OCI-LY7 (cell line): ENCODE results near the gene IGF1R. TPM values are rescaled to one million over a fixed set of nuclear protein-coding genes. Genes with fewer than 3 reads are reported as not detected.

Experiments
- BruUV-seq: library from RNA; stranded (reverse); fragments of 400-500 nt; replicated peaks from 2 replicates; lab custom pipeline; 2021; lab: Mats Ljungman, UMichigan
- CTCF ChIA-PET: fragments of 300-600 bp; sonication (Branson Sonifier 250); formaldehyde crosslinking; loops from one replicate; lab custom pipeline; 2022; ENCODE audit warnings: antibody characterized with exemption; ENCODE audit not compliant: unreplicated experiment; lab: Charles Lee
- POLR2A ChIA-PET: fragments of 300-600 bp; sonication (Branson Sonifier 250); formaldehyde crosslinking; loops from one replicate; lab custom pipeline; 2022; ENCODE audit warnings: antibody characterized with exemption; lab: Charles Lee
- DNase-seq: peaks from one replicate; pipeline ENCODE4 v3.0.0-alpha.2; 2015; ENCODE audit warnings: low spot score
- H2AFZ ChIP-seq: fragments of 200-600 bp; sonication (generic), shearing (Covaris generic); 2 replicates; pipeline ENCODE4 v1.6.1; 2014; ENCODE audit warnings: mild to moderate bottlenecking, antibody characterized with exemption, low read length, moderate library complexity
- H3K27ac ChIP-seq: fragments of 200-600 bp; sonication (generic); 2 replicates; pipeline ENCODE4 v1.5.1; 2014; ENCODE audit warnings: mixed run types, low read depth, mild to moderate bottlenecking, moderate library complexity, low read length, inconsistent platforms; ENCODE audit not compliant: poor library complexity, severe bottlenecking
- H3K36me3 ChIP-seq: fragments of 200-600 bp; sonication (generic); 2 replicates; pipeline ENCODE4 v1.6.1; 2014; ENCODE audit warnings: mild to moderate bottlenecking, antibody characterized with exemption, low read length, moderate library complexity, mixed read lengths; ENCODE audit not compliant: insufficient read depth
- H3K4me1 ChIP-seq: fragments of 200-600 bp; sonication (generic); 2 replicates; pipeline ENCODE4 v1.5.1; 2014; ENCODE audit warnings: mild to moderate bottlenecking, low read length; ENCODE audit not compliant: insufficient read depth, poor library complexity, severe bottlenecking
- H3K4me2 ChIP-seq: fragments of 200-600 bp; sonication (generic); 2 replicates; pipeline ENCODE4 v1.6.1; 2014; ENCODE audit warnings: mild to moderate bottlenecking, low read length
- H3K4me3 ChIP-seq: fragments of 200-600 bp; sonication (generic); 2 replicates; pipeline ENCODE4 v1.5.1; 2014; ENCODE audit warnings: mild to moderate bottlenecking, low read depth, low read length; ENCODE audit not compliant: poor library complexity, severe bottlenecking
- H3K79me2 ChIP-seq: fragments of 200-600 bp; sonication (generic); 2 replicates; pipeline ENCODE4 v1.6.1; 2016; ENCODE audit warnings: low read depth, mild to moderate bottlenecking, low read length, moderate library complexity, mixed read lengths; ENCODE audit not compliant: insufficient read depth
- H3K9me2 ChIP-seq: fragments of 200-600 bp; sonication (generic); 2 replicates; pipeline ENCODE4 v1.6.1; 2016; ENCODE audit warnings: mild to moderate bottlenecking, low read length, mixed read lengths; ENCODE audit not compliant: insufficient read depth
- H3K9me3 ChIP-seq: fragments of 200-600 bp; sonication (generic); 2 replicates; pipeline ENCODE4 v1.6.1; 2014; ENCODE audit warnings: mild to moderate bottlenecking, mixed run types, low read length, mixed read lengths
- H4K20me1 ChIP-seq: fragments of 200-600 bp; sonication (generic); 2 replicates; pipeline ENCODE4 v1.6.1; 2014; ENCODE audit warnings: mild to moderate bottlenecking, antibody characterized with exemption, low read length, moderate library complexity, mixed read lengths; ENCODE audit not compliant: insufficient read depth
- CTCF ChIP-seq: fragments of 200-600 bp; sonication (generic); conservative IDR thresholded peaks from 2 replicates; pipeline ENCODE4 v1.5.1; 2014; ENCODE audit warnings: mild to moderate bottlenecking, antibody characterized with exemption, low read length, moderate library complexity, mixed read lengths
- EZH2phosphoT487 ChIP-seq: fragments of 200-600 bp; sonication (generic); IDR thresholded peaks from 2 replicates; pipeline ENCODE4 v1.6.1; 2018; ENCODE audit warnings: low read depth, borderline replicate concordance, mild to moderate bottlenecking, mixed run types, antibody characterized with exemption, low read length, moderate library complexity, mixed read lengths
- intact Hi-C: fragments of 100-400 bp; cut with micrococcal nuclease; formaldehyde crosslinking; loops from one replicate; pipeline ENCODE4 v1.10.0; 2022; ENCODE audit not compliant: unreplicated experiment
- total RNA-seq, 2 experiments: library from RNA; depleted of rRNA in 1 of 2; stranded (reverse); fragments of >200 nt in 1 of 2; shearing (Covaris generic) in 1 of 2; gene quantifications; 2 replicates each; pipeline ENCODE4 v1.2.3, GENCODE V29; 2014 to 2022

IGF1R gene
- total RNA-seq, 2 experiments from 2014 or later = 26.5 to 29.1 TPM

DNA sequence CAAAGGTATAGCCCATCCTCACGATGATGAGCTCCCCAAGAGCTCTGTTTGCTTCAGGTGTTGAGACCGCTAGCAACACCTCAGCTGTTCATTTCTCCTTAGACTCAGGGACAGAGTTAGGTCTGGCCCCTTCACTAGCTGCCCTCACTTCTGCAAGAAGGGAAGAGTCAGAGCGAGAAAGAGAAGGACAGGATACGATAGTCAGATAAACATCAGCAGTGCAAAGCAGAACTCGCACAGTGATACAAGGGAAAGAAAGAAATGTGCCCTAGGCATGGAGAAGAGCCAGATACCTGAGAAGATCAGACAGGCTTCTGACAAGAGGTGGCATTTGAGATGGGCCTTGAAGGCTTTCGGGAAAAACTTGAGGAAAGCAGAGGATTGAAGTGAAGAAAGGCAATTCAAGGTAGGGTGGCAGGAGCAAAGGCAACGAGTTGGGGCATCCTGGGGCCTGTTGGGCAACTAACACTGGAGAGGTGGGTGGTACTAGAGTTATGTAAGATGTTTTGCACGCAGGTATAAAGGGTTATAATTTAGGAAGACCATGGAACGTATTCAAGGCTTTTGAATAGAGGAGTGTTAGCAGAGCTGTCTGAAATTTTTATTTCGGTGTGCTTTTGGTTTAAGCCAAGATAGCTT lies 253.2 kb downstream of the IGF1R start:
- intact Hi-C loops = no loop called here
- ChIA-PET POLR2A (no interaction called here), CTCF (no interaction called here)
- no peaks in the 10 kb centered on the region for H3K4me1 ChIP-seq
- no peak overlapping the region for H3K4me3 ChIP-seq
- no peak overlapping the region for H3K27ac ChIP-seq
- no peaks in the 10 kb centered on the region for H4K20me1 ChIP-seq
- H2AFZ ChIP-seq = no peak overlapping the region
- no peaks in the 10 kb centered on the region for H3K79me2 ChIP-seq
- DNase-seq = no peak
- H3K4me2 ChIP-seq = no peak overlapping the region
- no peaks in the 10 kb centered on the region for H3K9me2 ChIP-seq
- BruUV-seq = no TSS peak
- no peaks in the 10 kb centered on the region; the same call in 1 of the 2 replicates for H3K36me3 ChIP-seq
- no peaks in the 10 kb centered on the region for H3K9me3 ChIP-seq
- no peak for TF ChIP-seq CTCF
- TF ChIP-seq EZH2phosphoT487 = no peak

GRCh38 chr15:98902931-98903330 lies 254.6 kb downstream of the IGF1R start:
- no peak for TF ChIP-seq CTCF
- no peak for TF ChIP-seq EZH2phosphoT487
- no peak for DNase-seq
- H4K20me1 ChIP-seq = no peaks in the 10 kb centered on the region
- H2AFZ ChIP-seq = no peak overlapping the region
- H3K36me3 ChIP-seq = no peaks in the 10 kb centered on the region
- no peaks in the 10 kb centered on the region for H3K9me3 ChIP-seq
- intact Hi-C loops = no loop called here
- H3K9me2 ChIP-seq = no peaks in the 10 kb centered on the region
- H3K4me3 ChIP-seq = no peak overlapping the region
- H3K4me2 ChIP-seq = no peak overlapping the region
- POLR2A ChIA-PET = interaction anchor here (0.5 to 1.0 kb wide), 2 partner anchors 11 to 591 kb away, joined by 3 to 4 read pairs; no protein-coding TSS in a partner anchor
- no peaks in the 10 kb centered on the region for H3K4me1 ChIP-seq
- CTCF ChIA-PET = no interaction called here
- H3K27ac ChIP-seq = no peak overlapping the region
- no peaks in the 10 kb centered on the region for H3K79me2 ChIP-seq
- no TSS peak for BruUV-seq

DNA sequence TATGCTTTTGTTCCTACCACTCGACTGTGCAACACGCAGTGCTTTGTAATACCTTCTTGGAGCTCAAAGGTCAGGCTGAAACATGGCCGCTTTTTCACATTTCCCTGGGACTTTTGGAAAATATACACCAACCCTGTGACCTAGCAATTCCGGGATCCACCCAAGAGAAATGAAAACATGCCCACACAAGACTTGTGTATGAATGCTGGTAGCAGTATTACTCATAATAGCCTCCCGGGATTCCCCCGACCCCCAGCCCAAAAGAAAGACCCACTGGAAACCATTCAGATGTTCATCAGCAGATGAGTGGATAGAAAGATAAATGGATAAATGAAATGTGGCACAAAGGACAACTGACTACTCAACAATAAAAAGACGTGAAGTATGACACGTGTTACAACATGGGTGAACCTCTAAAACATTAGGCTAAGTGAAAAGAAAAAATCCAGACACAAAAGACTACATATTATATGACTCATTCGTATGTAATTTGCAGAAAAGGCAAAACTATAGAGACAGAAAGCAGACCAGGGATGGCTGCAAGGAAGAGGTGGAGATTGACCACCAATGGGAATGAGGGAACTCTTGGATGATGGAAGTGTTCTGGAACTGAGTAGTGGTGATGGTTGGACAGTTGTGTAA lies 255.2 kb downstream of the IGF1R start:
- POLR2A ChIA-PET = interaction anchor here (0.5 to 1.0 kb wide), 2 partner anchors 11 to 592 kb away, joined by 3 to 4 read pairs; no protein-coding TSS in a partner anchor
- TF ChIP-seq EZH2phosphoT487 (no peak), CTCF (no peak)
- Histone ChIP-seq H3K4me2 (no peak overlapping the region), H3K4me1 (no peaks in the 10 kb centered on the region), H3K79me2 (no peaks in the 10 kb centered on the region), H2AFZ (no peak overlapping the region), H4K20me1 (no peaks in the 10 kb centered on the region), H3K9me2 (no peaks in the 10 kb centered on the region), H3K9me3 (no peaks in the 10 kb centered on the region), H3K4me3 (no peak overlapping the region), H3K27ac (no peak overlapping the region), H3K36me3 (no peaks in the 10 kb centered on the region)
- no peak for DNase-seq
- no TSS peak for BruUV-seq
- intact Hi-C loops = no loop called here
- CTCF ChIA-PET = no interaction called here
